HG03139 (cell line): ENCODE measurements around the gene TNNC1.

ENCODE experiments used
- ATAC-seq: cut with Tn5 transposase; IDR thresholded peaks from one replicate; pipeline ENCODE4 v1.9.1; 2021; ENCODE audit not compliant: unreplicated experiment

Gene TNNC1

DNA sequence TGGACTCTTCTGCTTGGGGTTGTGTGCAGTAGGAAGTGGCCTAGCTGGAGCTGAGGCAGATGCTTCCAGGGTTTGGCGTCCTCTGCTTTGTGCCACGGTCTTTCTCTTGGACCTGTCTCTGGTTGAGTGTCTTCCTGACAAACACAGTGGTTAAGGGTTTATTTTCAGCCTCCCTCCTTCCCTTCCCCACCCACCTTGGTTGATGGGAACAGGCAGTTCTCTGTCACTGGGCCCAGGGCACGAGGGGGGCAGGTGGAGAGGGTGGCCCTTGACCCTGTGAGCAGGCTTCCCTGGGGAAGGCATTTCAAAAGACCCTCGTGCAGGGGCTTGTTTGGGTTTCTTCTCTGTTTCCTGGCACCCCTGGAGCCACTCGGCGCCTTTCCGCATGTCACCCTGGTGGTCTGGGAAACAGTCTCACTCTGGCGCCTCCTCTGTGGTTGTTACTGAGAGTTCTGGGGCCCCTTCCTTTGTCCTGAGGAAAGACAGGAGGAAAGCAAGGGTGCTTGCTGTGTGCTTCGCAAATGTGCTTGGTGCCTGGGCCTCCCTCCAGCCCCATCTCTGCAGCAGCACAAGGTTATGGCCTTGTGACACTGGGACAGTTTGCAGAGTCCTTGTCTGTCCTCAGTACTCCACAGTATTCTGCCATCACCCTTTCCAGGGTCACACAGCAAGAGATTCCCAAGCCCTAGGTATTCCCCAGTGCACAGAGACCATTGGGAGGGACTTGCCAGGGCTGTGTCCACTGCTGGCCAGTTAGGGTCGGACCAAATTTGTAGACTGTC, 31.0 kb upstream of the TNNC1 start:
- ATAC-seq = no peak

DNA sequence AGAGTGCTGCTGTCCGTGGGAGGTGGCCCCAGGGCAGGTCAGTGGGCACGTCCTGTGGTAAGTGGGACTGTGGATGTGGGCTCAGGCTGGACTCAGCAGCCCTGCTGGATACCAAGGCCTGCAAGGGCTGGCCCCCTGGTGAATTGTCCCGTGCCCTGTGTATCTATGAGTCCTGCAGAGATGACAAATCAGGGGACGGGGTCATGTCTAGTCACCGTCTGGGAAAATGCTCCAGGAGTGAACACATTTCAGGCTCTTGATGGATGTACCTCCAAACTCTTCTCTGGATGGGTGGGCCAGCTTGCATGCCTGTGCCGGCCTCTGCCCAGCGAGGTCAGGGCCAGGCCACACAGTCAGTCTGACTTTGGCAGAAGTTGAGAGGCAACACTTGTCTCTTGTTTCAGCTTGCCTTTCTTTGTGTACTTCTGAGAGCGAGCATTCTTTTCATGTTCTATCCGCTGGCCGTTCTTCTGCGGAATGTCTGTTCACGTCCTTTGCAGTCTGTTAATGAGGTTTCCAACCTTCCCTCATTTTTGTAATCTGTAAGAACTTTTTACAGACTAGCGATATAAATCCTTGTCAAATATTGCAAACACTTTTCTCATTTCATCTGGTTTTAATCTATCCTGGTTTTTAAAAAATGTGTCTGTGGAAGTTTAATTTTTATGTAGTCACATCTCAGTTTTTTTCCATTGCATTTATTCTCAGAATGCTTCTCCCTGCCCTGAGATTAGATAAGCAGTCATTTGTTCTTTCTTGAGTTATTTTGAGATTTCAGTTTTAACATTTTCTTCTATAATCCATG, 29.9 kb upstream of the TNNC1 start:
- no peak for ATAC-seq

DNA sequence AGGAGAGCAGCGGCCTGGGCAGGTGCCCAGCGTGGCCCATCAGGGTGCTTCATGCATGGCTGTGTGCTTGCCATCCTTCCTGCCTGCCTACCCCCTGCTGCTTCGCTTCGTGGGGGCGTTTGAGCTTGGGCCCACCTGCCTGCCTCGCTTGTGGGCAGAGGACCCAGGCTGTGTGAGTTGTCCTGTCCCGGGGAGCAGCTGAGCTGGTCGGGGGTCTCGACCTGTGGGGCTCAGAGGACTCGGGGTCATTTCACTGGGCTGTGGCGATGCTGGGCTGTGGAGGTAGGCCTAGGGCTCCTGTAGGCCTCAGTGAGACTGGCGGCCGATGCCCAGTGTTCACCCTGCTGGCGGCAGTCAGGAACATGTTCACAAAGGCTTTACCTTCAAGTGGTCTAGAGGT, 29.2 kb upstream of the TNNC1 start:
- ATAC-seq = no peak

DNA sequence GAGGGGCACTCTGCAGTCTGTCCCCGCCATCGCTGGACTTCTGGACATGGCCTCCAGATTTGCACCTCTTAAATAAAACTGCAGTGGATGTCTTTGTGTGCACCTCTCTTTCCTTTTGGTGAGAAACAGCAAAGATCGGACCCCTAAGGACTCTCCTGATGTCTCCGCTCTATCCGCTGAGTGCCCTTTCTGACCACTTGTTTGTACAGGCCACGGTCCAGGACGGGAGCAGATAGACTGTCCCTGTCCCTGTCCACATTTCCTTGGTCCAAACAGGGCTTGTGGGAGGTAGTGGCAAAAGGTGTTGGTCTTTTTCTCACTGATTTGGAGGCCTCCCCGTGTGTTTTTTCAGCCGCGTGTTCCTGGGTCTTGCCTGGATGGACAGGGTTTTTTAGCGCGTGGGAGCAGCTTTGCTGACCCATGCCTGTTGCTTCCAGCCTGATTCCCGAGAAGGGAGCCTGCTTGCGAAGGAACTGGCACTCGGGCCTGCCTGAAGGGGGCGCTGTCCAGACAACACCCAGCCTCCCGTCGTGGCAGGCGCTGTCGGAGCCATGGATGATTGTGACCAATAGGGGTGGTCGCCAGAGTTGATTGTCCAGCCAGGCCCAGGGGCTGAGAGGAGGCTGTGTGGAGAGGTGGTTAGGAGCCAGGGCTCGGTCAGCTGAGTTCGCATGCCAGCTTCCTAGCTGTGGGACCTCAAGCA, 28.1 kb upstream of the TNNC1 start:
- ATAC-seq = no peak

DNA sequence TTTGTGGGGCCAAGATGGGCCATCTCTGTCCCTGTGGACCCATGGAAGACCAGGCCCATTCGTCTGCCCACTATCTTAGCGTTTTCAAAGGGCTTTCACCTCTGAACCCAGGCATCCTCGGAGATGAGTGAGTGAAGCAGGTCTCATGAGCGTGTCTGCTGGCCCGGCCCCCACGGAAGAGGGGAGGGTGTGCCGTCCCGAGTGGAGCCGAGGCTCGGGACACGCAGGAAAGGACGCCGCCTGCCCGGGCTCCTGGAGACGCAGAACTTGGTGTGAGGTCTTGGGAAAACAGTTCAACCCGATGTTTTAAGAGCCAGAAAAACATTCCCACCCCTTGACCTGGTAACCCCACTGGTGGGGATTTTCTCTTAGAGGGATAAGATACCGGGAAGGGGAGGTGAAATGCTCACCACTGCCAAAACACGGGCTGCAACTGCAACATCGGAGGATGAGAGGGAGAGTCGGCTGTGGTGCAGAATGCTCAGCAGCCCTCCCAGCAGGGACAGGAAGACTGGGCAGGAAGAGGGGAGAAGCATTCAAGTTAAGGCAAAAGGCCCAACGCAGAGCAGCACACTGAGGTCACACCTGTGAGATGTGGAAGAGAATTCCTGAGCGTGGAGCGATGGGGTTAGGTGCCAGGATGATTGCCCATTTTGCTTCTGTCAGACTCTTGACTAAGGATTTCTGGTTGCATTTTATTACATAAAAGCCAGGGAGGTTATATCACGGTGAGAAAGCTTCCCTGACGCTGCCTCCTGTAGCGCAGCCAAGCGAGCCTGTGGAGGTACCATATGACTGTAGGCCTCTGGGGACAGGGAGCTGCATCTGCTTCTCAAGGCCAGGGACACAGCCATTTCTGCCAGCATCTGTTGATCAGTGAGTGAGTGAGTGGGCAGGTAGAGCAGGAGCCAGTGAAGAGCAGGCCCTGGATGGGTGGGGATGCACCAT, 27.2 kb upstream of the TNNC1 start:
- no peak for ATAC-seq

DNA sequence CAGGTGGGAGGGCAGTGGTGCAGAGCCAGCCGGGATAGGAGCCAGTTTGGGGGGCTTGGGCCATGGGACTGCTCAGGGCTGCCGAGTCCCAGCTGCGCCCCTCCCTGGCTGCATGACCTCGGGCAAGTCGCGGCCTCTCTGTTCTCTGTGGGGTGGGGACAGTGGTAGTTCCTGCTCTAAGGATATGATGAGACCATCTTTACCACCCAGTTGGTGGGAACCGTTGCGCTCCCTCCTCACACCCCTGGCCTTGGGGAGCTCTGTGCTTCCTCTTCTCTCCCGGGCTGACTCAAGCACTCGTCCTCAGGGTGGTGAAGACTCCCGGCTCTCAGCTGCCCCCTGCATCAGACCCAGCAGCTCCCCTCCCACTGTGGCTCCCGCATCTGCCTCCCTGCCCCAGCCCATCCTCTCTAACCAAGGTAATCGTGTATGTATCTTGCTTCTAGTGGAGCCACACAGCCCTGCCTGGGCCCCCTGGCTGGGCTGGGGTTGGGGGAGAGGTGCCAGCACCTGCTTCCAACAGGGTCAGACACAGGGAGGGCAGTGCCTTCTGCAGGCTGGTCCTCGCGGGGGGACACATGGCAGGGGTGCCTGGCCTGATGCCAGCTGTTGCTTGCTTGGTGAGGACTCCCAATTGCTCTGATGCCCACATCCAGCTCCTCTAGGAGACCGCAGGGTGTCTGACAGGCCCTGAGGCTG, 26.2 kb upstream of the TNNC1 start:
- no peak for ATAC-seq

DNA sequence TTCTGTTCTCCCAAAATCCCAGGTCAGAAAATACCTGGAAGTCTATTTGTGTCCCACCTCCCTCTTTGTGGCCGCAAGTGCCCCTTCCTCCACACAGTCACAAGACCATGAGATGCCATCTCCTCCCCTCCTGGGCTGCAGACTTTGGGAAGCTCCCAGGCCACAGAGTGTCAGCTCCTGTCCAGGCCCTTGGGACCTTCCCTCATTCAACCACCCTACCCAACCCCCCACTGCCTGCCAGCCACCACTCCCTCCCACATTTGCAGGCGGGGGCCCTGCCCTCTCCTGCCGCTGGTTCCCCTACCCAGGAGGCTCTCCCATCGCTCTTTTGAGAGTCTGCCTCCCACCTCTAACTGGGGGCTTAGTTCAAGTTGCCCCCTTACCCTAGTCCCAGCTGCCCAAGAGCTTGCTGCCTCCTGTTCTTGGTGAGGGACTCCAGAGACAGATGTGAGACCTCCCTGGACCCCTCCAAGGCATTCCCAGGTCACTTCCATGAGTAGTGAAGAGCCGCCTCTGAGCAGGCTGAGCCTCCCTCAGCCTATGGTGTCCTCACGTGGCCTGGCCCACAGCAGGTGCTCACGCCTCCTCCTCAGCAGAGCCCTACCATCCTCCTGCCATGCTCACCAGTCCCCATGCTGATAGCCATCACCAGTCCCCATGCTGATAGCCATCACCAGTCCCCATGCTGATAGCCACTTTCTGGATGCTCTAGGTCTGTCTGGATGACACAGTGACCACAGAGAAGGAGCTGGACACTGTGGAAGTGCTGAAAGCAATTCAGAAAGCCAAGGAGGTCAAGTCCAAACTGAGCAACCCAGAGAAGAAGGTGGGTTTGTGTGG, 25.4 kb upstream of the TNNC1 start:
- no peak for ATAC-seq

DNA sequence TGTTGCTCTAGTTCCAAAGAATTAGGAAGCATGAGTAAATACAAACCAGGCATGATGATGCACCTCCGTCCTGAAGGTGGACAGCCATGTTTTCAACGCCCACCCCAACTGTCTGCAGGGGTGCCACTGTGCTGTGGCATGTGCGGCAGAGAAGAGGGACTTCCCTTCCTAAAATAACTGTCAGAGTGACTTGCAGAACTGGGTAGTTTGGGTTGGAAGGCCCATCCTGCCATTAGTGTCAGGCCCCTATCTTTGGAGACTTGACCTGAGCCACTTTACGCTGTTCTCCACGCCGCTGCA, 23.9 kb upstream of the TNNC1 start:
- no peak for ATAC-seq

DNA sequence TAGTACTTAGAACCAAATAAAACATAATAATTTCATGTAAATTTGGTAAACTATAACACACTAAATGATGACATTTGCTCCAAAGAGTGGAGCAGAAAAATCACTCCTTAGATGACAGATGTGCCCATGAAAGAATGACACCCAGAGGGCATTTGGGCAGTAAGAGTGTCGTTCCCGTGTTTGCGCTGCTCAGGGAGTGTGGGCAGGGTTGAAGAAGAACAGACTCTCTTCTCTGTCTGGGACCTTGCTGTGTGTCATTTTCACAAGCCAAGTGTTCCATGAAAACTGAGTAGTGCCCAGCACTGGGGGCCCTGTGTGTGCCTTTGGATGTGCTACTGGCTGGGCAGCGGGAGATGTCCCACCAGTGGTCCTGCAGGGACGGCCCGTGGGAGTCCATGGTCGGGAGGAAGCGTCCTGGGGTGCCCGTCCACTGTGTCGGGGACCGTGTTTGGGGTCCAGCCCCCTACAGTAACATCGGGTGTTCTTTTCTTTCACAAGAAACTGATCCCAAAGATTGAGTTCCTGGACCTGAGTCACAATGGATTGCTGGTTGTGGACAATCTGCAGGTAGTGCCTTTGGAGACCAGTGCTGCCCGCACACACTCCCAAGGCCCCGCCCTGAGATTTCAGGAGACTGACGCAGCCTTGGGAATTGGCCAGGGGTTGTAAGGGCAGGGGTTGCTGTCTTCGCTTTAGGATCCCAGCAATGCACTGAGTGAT, 23.4 kb upstream of the TNNC1 start:
- ATAC-seq = no peak

DNA sequence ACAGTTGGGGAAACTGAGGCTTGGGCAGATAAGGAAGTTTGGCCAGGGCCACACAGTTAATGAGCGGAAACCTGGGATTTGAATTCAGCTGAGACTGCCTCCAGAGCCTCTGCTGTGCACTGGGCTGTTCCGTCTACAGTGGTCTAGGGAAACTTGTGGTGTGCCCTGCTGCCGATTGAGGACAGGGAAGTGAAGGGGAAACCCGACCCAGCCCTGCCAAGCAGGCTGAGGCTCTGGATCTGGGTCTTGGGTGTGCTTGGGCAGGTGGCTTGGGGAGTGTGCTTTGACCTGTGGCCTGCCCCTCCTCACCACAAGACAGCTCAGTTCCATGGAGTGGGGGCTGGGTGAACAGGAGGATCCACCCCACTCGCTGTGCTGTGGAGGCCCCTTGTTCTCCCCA, 19.2 kb upstream of the TNNC1 start:
- no peak for ATAC-seq

DNA sequence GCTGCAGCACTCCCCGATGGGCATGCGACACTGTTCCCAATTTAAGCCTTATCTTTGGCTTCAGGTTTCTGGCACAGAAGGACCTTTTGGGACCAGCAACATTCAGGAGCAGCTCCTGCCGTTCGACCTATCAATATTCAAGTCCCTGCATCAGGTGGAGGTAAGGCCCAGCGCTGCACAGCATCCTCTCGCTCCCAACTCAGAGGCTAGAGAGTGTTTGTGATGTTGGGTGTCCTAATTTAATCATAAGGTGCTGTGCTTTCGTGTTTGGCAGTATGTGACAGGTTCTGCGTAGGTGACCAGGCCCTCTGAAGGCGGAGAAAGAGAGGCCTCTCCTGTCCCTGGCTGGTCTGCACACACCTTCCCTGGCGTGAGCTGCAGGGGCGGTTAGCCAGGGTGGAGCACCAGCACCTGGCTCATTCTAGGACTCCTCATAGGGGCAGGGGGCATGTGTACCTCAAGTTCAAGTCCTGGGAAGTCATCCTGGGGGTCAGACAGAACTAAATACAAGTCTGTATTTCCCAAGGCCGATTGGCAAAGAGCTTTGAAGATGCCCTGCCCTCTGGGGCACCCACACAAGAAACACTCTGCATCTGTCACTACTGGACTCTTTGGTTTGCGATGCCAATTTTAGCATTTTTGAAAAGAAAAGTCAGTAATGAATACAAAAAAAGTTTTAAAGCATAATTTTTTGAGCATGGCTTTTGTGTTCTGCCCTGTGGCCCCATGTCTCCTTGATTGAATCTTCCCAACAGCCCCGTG, 18.6 kb upstream of the TNNC1 start:
- ATAC-seq = no peak

DNA sequence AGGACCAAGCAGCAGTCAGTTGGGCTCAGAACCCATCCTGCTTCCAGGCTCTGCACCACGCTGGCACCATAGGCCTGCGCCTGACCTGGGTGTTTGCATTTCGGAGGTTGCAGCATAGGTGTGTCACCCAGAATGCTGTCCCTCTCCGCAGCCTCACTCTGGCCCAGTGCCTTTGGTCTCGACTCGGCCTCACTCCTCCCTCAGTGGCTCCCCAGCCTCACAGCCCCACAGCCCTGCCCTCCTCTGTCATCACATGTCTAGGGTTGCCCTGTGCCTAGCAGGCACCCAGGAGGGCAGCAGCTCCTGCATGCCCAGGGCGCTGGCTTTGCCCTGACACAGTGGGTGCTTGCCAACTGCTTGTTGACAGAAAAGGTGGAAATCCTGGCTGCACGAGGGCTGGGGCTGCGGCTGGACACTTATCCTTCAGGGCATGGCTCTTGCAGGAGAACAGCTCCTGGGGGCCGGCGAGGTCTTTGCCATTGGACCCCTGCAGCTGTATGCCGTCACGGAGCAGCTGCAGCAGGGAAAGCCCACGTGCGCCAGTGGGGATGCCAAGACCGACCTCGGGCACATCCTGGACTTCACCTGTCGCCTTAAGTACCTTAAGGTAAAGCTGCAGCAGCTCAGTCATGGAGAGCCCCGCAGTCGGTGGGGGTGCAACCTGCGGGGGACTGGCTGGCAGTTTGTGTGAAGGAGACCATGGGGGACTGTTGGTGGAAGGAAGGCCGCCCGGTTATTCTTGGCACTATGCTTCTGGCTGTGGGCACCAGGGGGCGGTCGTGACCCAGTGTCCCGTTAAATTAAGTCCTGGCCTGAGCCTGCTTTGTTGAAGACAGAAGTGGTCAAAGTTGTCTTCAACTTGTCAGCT, 17.8 kb upstream of the TNNC1 start:
- ATAC-seq = no peak

DNA sequence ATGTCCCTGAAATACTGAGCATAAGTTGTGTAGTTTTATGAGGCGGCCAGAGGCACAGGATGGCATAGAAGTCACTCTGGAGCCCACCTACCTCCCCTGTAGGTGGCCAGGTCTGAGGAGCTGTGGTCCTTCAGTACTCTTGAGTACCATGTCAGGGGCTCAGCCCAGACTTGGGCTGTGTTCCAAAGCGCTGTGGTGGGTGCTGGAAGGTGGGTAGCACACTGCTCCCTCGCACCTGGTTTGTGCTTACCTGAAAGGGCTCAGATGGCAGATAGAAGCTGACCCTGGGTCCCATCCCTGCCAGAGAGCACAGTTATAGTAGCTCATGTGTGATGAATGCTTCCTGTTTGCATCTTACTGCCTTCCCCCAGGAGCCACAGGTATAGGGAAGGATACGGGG, 17.1 kb upstream of the TNNC1 start:
- ATAC-seq = no peak

DNA sequence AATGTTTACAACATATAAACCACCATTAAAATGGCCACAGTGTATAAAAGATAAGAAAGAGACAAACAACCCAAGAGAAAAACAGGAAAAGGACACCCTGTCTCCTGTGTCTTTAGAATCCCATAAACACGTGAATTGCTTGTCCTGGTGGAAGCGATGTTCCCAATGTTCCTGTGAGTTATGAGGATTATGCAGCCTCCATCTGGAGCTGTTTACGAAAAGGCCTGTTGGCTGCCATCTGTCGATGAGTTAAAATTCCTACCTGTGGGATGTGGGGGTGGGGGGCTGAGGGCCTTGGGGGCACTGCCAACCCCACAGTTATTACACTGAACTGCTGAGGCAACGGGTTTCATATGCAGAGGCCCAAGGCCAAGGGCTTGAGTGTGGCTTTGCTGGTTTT, 15.2 kb upstream of the TNNC1 start:
- ATAC-seq = no peak

DNA sequence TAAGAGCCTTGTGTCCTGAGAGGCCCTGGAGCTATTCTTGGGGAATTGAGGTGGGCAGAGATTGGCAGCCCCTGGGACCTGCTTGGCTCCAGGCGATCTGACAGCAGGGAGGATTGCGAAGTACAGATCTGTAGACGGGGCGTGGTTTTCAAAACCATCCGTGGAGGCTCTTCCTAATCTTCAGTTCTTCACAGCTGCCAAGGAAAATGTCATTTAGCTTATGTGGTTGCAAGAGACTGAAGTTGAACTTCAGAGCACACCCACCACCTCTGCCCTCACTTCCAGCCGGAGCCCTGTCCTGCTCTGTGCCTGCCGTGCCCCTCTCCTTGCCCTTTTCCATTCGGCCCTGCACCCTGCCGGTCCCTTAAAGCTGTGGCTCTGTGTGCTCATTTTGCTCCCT, 14.5 kb upstream of the TNNC1 start:
- ATAC-seq = no peak

DNA sequence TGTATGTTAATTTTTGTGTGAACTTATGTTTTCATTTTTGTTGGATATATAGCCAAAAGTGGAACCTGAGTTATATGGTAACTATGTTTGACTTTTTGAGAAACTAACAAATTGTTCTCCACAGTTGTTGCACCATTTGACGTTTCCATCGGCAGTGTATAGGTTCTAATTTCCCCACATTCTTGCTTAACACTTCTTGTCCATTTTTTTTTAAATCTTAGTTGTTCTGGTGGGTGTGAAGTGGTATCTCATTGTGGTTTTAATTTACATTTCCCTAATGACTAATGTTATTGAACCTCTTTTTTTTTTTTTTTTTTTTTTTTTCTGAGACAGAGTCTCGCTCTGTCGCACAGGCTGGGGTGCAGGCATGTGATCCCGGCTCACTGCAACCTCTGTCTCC, 9.6 kb upstream of the TNNC1 start:
- ATAC-seq = no peak

DNA sequence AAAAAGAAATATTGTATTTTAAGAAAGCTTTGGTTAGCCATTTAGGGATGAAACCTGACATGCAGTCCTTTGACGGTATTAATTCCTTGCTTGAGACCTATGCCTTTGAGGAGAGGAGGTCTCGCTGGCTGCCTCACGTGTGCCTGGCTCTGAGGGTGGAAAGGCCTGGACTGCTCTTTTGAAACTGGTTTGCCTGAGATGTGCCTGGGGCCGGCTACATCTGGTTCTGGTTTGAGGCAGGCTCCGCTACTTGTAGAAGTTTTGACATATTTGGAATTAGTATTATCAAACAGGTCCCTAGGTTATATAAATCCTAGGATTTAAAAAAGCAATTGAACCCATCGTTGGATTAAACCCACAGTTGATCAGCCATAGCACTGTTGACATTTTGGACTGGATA, 8.0 kb upstream of the TNNC1 start:
- no peak for ATAC-seq
